Measurements from ENCODE around the gene RNF227. TPM values are rescaled to one million over a fixed set of nuclear protein-coding genes. Genes with fewer than 3 reads are reported as not detected.

The RNF227 gene
- total RNA-seq, 2 experiments from 2014 or later, result 3.8 to 4.7 TPM

DNA sequence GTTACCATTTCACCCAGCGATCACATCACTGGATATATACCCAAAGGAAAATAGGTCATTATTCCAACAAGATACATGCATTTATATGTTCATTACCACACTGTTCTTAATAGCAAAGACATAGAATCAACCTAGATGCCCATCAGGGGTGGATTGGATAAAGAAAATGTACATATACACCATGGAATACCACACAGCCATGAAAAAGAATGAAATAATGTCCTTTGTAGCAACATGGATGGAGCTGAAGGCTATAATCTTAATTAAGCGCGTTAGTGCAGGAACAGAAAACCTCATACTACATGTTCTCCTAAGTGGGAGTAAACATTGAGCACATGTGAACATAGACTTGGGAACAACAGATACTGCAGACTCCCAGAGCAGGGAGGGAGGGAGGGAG, 34.5 kb upstream of the RNF227 start:
- Histone ChIP-seq H3K27ac (ENCODE audit: low read depth, low read length, poor library complexity, severe bottlenecking) (no peak overlapping the region), H3K4me2 (ENCODE audit: low read length) (no peak overlapping the region), H3K9me2 (ENCODE audit: insufficient read depth, low read length) (no peaks in the 10 kb centered on the region), H3K9me3 (ENCODE audit: low read length) (no peaks in the 10 kb centered on the region), H3K4me1 (ENCODE audit: insufficient read depth, low read length, poor library complexity, severe bottlenecking) (no peaks in the 10 kb centered on the region), H3K36me3 (ENCODE audit: insufficient read depth, low read length) (peaks cover 47% of the 10 kb centered on the region), H2AFZ (ENCODE audit: low read length) (no peak overlapping the region), H3K4me3 (ENCODE audit: low read depth, low read length, poor library complexity, severe bottlenecking) (no peak overlapping the region), H4K20me1 (ENCODE audit: insufficient read depth, low read length) (no peaks in the 10 kb centered on the region), H3K79me2 (ENCODE audit: insufficient read depth, low read depth, low read length) (no peaks in the 10 kb centered on the region)
- ChIA-PET POLR2A (interaction anchor here (0.6 to 0.7 kb wide), 2 partner anchors 12 to 39 kb away, joined by 3 to 6 read pairs; no protein-coding TSS in a partner anchor), CTCF (ENCODE audit: unreplicated experiment) (no interaction called here)
- BruUV-seq (replicated peaks), result no TSS peak
- DNase-seq (ENCODE audit: low spot score), result no peak
- TF ChIP-seq EZH2phosphoT487 (IDR thresholded peaks at IDR 0.05; ENCODE audit: borderline replicate concordance, low read depth, low read length), result no peak
- intact Hi-C loops (cut with micrococcal nuclease; ENCODE audit: unreplicated experiment), result no loop called here

DNA sequence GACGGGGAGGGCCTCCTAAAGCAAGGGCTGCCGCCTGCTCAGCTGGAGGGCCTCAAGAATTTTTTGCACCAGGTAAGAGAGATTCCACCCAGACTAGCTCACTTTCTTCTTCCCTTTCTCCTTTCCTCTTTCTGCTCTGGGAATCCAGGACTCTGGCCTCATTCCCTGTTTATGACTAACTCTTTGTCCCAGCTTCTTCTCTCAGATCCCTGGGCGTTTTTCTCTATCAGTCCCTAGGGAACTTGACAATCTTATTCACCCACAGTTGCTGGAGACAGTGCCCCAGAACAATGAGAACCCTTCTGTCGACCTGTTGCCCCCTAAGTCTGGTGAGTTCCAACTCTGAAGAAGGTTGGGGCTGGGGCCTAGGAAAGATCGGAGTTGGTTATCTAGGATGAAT, 31.6 kb upstream of the RNF227 start:
- Histone ChIP-seq H3K4me1 (ENCODE audit: insufficient read depth, low read length, poor library complexity, severe bottlenecking) (no peaks in the 10 kb centered on the region), H3K9me3 (ENCODE audit: low read length) (no peaks in the 10 kb centered on the region), H3K4me2 (ENCODE audit: low read length) (no peak overlapping the region), H3K79me2 (ENCODE audit: insufficient read depth, low read depth, low read length) (no peaks in the 10 kb centered on the region), H3K9me2 (ENCODE audit: insufficient read depth, low read length) (no peaks in the 10 kb centered on the region), H4K20me1 (ENCODE audit: insufficient read depth, low read length) (no peaks in the 10 kb centered on the region), H3K36me3 (ENCODE audit: insufficient read depth, low read length) (peaks cover 74% of the 10 kb centered on the region), H2AFZ (ENCODE audit: low read length) (no peak overlapping the region), H3K27ac (ENCODE audit: low read depth, low read length, poor library complexity, severe bottlenecking) (no peak overlapping the region), H3K4me3 (ENCODE audit: low read depth, low read length, poor library complexity, severe bottlenecking) (no peak overlapping the region)
- ChIA-PET CTCF (ENCODE audit: unreplicated experiment) (no interaction called here), POLR2A (interaction anchor here (0.8 kb wide), 1 partner anchor 15 kb away, joined by 3 read pairs; no protein-coding TSS in a partner anchor)
- no peak for DNase-seq (ENCODE audit: low spot score)
- no TSS peak for BruUV-seq (replicated peaks)
- intact Hi-C loops (cut with micrococcal nuclease; ENCODE audit: unreplicated experiment), result no loop called here
- TF ChIP-seq CTCF (conservative IDR thresholded peaks at IDR 0.05; ENCODE audit: low read length) (no peak), EZH2phosphoT487 (IDR thresholded peaks at IDR 0.05; ENCODE audit: borderline replicate concordance, low read depth, low read length) (no peak)

DNA sequence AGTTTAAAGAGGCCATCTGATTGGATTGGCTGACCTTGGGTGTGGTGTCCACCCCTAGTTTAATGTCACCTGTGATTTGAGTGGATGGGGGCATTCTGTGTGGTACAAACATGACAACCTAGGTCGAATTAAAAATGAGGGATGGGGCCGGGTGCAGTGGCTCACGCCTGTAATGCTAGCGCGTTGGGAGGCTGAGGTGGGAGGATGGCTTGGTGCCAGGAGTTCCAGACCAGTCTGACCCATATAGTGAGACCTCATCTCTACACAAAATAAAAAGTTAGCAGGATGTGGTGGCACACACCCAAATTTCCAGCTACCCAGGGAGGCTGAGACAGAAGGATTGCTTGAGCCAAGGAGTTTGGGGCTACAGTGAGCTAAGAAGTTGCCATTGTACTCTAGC, 30.4 kb upstream of the RNF227 start:
- H3K36me3 ChIP-seq (ENCODE audit: insufficient read depth, low read length), result peaks cover 84% of the 10 kb centered on the region
- no peak overlapping the region for H3K27ac ChIP-seq (ENCODE audit: low read depth, low read length, poor library complexity, severe bottlenecking)
- CTCF ChIA-PET (ENCODE audit: unreplicated experiment), result no interaction called here
- no peaks in the 10 kb centered on the region for H3K9me2 ChIP-seq (ENCODE audit: insufficient read depth, low read length)
- no peaks in the 10 kb centered on the region for H3K79me2 ChIP-seq (ENCODE audit: insufficient read depth, low read depth, low read length)
- H3K9me3 ChIP-seq (ENCODE audit: low read length), result no peaks in the 10 kb centered on the region
- BruUV-seq (replicated peaks), result no TSS peak
- intact Hi-C loops (cut with micrococcal nuclease; ENCODE audit: unreplicated experiment), result no loop called here
- H3K4me3 ChIP-seq (ENCODE audit: low read depth, low read length, poor library complexity, severe bottlenecking), result no peak overlapping the region
- no peak for DNase-seq (ENCODE audit: low spot score)
- no peak overlapping the region for H3K4me2 ChIP-seq (ENCODE audit: low read length)
- POLR2A ChIA-PET, result no interaction called here
- TF ChIP-seq CTCF (conservative IDR thresholded peaks at IDR 0.05; ENCODE audit: low read length) (no peak), EZH2phosphoT487 (IDR thresholded peaks at IDR 0.05; ENCODE audit: borderline replicate concordance, low read depth, low read length) (no peak)
- H2AFZ ChIP-seq (ENCODE audit: low read length), result no peak overlapping the region
- H4K20me1 ChIP-seq (ENCODE audit: insufficient read depth, low read length), result no peaks in the 10 kb centered on the region
- no peaks in the 10 kb centered on the region for H3K4me1 ChIP-seq (ENCODE audit: insufficient read depth, low read length, poor library complexity, severe bottlenecking)

Measured in OCI-LY7 (cell line).